GM12865 (cell line): ENCODE measurements around the gene HS3ST1.

Experiments used
- DNase-seq: peaks from one replicate; pipeline ENCODE4 v3.0.0; 2010; ENCODE audit warnings: low read depth
- H3K4me3 ChIP-seq: 2 replicates; pipeline ENCODE4 v1.5.1; 2011; ENCODE audit warnings: mild to moderate bottlenecking, low read depth, low read length, control low read depth
- TF ChIP-seq, protein P1 (sequence below): IDR thresholded peaks from 2 replicates; pipeline ENCODE4 v1.5.1; 2011; ENCODE audit warnings: low read length, control low read depth, low read depth, inconsistent platforms; ENCODE audit not compliant: insufficient read depth; ENCODE audit errors: missing control alignments

HS3ST1 gene

DNA sequence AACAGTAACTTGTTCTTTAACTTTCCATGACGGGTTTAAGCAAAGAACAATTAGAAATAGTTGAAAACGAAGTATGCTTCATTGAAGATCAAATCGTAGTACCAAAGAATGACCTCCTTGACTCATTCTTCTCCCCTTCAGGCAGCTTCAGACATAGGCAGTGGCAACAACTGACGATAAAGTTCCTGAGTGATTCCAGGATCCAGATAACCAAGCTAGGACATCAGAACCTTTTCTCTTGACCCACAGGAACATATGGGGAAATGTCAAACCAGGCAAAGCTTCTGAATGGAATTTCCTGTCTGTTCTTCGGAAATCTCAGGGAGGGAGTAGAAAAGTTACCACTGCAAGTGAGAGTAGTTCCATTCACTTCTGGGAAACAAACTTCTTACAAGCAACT is 74.2 kb downstream of the HS3ST1 start:
- DNase-seq, result no peak
- no peak overlapping the region for H3K4me3 ChIP-seq
- TF ChIP-seq, protein P1, sequence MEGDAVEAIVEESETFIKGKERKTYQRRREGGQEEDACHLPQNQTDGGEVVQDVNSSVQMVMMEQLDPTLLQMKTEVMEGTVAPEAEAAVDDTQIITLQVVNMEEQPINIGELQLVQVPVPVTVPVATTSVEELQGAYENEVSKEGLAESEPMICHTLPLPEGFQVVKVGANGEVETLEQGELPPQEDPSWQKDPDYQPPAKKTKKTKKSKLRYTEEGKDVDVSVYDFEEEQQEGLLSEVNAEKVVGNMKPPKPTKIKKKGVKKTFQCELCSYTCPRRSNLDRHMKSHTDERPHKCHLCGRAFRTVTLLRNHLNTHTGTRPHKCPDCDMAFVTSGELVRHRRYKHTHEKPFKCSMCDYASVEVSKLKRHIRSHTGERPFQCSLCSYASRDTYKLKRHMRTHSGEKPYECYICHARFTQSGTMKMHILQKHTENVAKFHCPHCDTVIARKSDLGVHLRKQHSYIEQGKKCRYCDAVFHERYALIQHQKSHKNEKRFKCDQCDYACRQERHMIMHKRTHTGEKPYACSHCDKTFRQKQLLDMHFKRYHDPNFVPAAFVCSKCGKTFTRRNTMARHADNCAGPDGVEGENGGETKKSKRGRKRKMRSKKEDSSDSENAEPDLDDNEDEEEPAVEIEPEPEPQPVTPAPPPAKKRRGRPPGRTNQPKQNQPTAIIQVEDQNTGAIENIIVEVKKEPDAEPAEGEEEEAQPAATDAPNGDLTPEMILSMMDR, result no peak

DNA sequence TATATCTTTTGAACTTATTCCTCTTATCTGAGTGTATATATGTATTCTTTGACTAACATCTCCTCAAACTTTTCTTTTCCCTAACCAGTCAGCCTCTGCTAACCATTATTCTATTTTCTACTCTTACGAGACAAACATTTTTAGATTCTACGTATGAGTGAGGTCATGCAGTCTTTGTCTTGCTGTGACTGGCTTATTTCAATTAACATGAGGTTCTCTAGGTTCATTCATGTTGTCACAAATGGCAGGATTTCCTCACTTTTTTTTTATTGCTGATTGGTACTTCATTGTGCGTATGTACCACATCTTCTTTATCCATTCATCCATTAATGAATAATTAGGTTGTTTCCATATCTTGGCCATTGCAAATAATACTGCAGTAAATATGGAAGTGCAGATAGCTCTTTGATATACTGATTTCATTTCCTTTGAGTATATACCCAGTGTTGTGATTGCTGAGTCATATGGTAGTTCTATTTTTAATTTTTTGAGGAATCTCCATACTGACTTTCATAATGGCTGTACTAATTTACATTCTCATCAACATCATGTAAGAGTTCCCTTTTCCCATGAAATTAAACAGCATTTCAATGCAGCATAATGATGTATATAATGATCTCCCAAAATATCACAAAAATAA is 80.1 kb downstream of the HS3ST1 start:
- DNase-seq, result no peak
- TF ChIP-seq, protein P1, result no peak
- no peak overlapping the region for H3K4me3 ChIP-seq

DNA sequence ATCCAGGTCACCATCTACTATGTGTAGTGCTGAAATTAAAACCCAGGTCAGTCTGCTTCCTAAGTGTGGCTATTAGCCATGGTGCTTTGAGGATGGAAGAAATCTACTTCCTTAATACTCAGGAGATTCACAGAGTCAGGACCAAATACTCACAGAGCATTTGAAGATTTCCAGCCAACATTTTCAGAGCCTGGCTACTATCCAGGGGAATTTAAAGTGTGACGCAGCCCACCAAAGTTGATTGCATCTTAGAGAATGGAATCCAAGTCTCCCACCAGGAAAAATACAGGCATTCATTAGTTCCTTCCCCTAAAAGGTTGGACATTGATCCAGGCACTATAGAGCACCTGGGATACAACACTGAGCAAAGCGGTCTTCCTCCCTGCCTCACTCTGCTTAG is 83.8 kb downstream of the HS3ST1 start:
- H3K4me3 ChIP-seq, result no peak overlapping the region
- DNase-seq, result no peak
- TF ChIP-seq, protein P1, result no peak

DNA sequence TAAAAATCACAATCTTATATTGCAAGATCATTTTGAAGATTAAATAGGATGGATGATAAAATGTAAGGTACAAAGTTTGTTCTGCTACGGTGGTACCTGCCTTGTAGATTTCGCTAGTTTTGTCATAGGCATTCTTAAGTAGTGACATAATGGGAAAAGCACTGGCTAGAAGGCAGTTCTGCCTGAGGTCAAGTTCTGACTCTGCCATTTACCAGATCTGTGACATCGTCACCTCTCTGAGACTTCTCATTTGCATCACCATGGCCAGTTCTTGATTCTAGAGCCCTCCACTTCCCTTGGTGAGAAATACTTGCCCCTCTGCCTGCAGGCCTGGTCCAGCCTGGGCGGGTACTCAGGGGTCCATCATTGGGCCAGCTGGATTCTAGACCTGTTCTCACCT is 85.2 kb downstream of the HS3ST1 start:
- peak; percentile 6 for DNase-seq
- TF ChIP-seq, protein P1, result no peak
- H3K4me3 ChIP-seq, result no peak overlapping the region
